BE2C (cell line): ENCODE data around the gene FAM177B.
A peak's percentile ranks its signal among the peaks of the same experiment; 100 is the strongest.

ENCODE experiments used
- DNase-seq: peaks from one replicate; pipeline ENCODE4 v3.0.0-alpha.2; 2020
- H3K27me3 ChIP-seq: fragments of 250-450 bp; sonication (Bioruptor Pico); 2 replicates; pipeline ENCODE4 v1.5.1; 2020; ENCODE audit warnings: mild to moderate bottlenecking
- H3K36me3 ChIP-seq: fragments of 250-450 bp; sonication (Bioruptor Pico); 2 replicates; pipeline ENCODE4 v1.5.1; 2020; ENCODE audit warnings: mild to moderate bottlenecking
- H3K4me1 ChIP-seq: fragments of 250-450 bp; sonication (Bioruptor Pico); 2 replicates; pipeline ENCODE4 v1.5.1; 2020
- H3K4me3 ChIP-seq: 2 replicates; pipeline ENCODE4 v1.5.1; 2011; ENCODE audit warnings: low read depth, low read length
- H3K9me3 ChIP-seq: fragments of 250-450 bp; sonication (Bioruptor Pico); 2 replicates; pipeline ENCODE4 v1.5.1; 2020
- CTCF ChIP-seq: IDR thresholded peaks from 2 replicates; pipeline ENCODE4 v1.5.1; 2012; ENCODE audit warnings: mild to moderate bottlenecking, low read depth, low read length

Gene FAM177B

DNA sequence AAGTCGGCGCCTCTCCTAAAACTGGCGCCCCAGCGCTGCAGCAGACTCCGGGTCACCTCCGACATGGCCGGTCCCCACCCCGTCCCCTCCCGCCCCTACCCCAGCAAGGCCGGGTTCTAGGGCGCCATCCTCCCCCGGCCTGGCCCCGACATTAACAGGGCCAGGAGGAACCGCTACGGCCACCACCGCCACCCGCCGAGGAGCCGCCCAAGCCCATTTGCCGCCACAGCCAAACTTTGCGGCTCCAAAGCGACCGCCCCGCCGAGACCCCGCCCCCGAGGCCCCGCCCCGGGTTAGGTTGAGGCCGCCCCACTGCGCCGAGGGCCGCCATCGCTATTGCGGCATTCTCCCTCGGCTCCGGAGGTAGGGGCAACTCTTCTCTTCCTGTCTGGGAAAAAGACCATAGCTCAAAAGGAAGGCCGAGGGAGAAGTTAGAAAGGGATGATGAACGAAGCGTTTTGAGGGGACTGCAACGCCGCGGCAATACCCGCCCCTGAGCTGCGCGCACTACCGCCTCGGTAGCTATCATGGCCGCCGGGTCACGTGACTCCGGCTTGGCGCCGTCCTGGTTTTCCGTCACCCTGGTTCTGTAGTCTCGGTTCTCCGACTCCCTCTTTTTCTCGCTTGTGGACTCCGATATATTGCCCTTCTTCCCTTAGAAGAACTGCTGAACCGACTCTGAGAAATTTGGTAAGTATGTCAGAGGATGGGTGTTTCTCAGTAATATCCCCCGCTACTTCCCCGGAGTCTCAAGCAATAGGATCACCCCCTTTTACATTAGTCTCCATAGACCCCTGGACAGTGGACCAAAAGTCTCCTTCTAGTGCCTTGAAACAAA lies 24.5 kb upstream of the FAM177B start, which contains the start of the genes AIDA and BROX:
AIDA (minus strand) TSS at position 239 of the 838 bp plus-strand sequence; CDS start at position 65, 174 bp downstream.
BROX (plus strand) TSS at position 312 of the 838 bp plus-strand sequence. CDS start 3,136 bp downstream, outside the sequence.
- Histone ChIP-seq H3K9me3 (no peaks in the 10 kb centered on the region), H3K36me3 (peaks cover 8% of the 10 kb centered on the region; the same call in 1 of the 2 replicates), H3K27me3 (no peaks in the 10 kb centered on the region), H3K4me1 (peaks cover 8% of the 10 kb centered on the region), H3K4me3 (peak within 1 kb of the TSS; percentile 99)
- peak; percentile 97 for DNase-seq
- TF ChIP-seq CTCF: no peak

DNA sequence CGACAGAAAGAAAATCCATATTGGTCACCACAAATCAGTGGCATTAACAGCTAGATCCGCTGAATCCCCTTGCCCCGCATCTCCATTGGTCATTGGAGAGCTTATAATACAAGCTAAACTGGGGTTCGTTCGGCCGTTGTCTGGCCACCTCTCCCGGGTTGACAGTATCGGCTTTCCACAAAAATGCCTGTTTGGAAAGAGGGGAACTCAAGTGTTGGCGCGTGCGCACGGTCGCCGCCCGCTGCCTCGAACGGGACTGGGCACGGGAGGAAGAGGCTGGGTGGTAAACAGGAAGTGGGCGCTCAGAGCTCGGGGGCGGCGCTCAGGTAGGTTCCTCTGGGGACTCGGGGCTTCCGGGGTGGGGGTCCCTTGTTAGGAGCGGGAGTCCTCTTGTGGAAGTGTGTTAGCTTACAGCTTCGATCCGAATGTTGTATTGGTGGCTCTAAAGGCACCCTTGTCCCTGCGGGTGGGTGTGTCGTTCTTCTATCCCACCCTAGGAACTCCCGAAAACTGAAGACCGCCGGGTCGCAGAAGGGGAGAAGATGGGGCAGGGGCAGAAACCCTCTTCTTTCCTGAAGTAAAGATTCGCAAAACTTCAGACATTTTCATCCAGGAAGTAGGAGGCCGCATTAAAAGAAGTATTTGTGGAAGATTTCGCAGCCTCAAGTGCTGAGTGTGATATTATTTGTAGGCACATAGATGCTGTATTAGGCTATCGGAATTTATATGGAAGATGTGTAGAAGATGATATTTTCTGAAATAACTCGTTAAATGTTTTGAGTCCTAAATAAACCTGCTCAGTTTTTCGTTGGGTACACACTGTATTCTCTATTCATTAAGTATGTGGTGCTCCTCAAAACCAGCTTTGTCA lies 23.7 kb upstream of the FAM177B start:
- Histone ChIP-seq H3K4me3 (peak overlapping the region; percentile 83), H3K36me3 (peaks cover 8% of the 10 kb centered on the region; the same call in 1 of the 2 replicates), H3K4me1 (peaks cover 8% of the 10 kb centered on the region), H3K9me3 (no peaks in the 10 kb centered on the region), H3K27me3 (no peaks in the 10 kb centered on the region)
- TF ChIP-seq CTCF: no peak
- peak; percentile 93 for DNase-seq

- Histone ChIP-seq H3K9me3 (no peaks in the 10 kb centered on the region), H3K36me3 (peaks cover 11% of the 10 kb centered on the region), H3K4me3 (no peak overlapping the region), H3K4me1 (no peaks in the 10 kb centered on the region), H3K27me3 (no peaks in the 10 kb centered on the region)
- DNase-seq: no peak
- no peak for TF ChIP-seq CTCF
Observed at GRCh38 chr1:222716393-222716792, 20.6 kb upstream of the FAM177B start.

DNA sequence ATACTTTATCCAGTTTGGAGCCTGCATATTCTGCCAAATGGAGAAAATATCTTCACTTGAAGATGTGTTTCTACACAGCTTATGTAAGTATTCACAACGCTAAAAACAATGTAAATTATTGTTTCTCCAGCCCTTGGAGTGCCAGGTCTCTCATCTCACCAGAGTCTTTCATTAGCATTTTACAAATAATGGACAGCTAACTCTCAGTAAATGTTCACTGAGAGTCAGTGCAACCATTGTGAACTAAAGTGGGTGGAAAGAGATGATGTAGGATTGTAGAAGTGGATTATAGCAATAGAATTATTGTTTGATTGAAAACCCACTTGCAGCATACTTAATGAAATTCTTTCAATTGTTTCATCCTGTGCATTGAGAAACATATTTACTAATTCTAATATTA lies 8.3 kb upstream of the FAM177B start:
- TF ChIP-seq CTCF: no peak
- H3K36me3 ChIP-seq: peaks cover 18% of the 10 kb centered on the region

GRCh38 chr1:222730866-222731265 lies 6.1 kb upstream of the FAM177B start:
- H3K36me3 ChIP-seq: peaks cover 18% of the 10 kb centered on the region

More for the DNA sequence above, 8.3 kb upstream of the FAM177B start:
- Histone ChIP-seq H3K4me3 (no peak overlapping the region), H3K27me3 (no peaks in the 10 kb centered on the region), H3K4me1 (no peaks in the 10 kb centered on the region), H3K9me3 (no peaks in the 10 kb centered on the region)
- no peak for DNase-seq

More at GRCh38 chr1:222730866-222731265, 6.1 kb upstream of the FAM177B start:
- no peak overlapping the region for H3K4me3 ChIP-seq
- DNase-seq: no peak
- H3K27me3 ChIP-seq: no peaks in the 10 kb centered on the region
- H3K4me1 ChIP-seq: no peaks in the 10 kb centered on the region
- H3K9me3 ChIP-seq: no peaks in the 10 kb centered on the region
- no peak for TF ChIP-seq CTCF
